Right lung (tissue), 10 donors: ENCODE measurements around the gene DDX31. TPM values are rescaled to one million over a fixed set of nuclear protein-coding genes. Genes with fewer than 3 reads are reported as not detected.
A peak's percentile ranks its signal among the peaks of the same experiment; 100 is the strongest.
"Not testable (repeated sequence)": the region's sequence is repeated elsewhere in the genome, so short reads cannot be mapped to it uniquely, and the experiment has no call there.

ENCODE experiments used
- DNase-seq, 2 donors: peaks; one replicate each; pipeline ENCODE4 v3.0.0-alpha.2; 2013
- long read RNA-seq, 8 donors: transcript quantifications; one replicate each; lab custom pipeline, GENCODE V29; 2026
- polyA plus RNA-seq, 5 donors: library from polyadenylated mRNA; unstranded; fragments of 120-200 nt; gene quantifications; one replicate each; pipeline versions ENCODE4 v1.2.1 to v1.2.3, GENCODE V29; 2013; ENCODE audit warnings: inconsistent platforms in 1 of 5, low replicate concordance in 1 of 5; ENCODE audit not compliant: insufficient read length in 5 of 5, insufficient read depth in 1 of 5

Gene DDX31
- polyA plus RNA-seq, result 10 to 100 TPM; 12.3 to 17.4 (median 15.0) TPM
- long read RNA-seq, donor 1, full-length matches to known transcripts, result 4 of 4 reads
- long read RNA-seq, donor 1, partial matches to known transcripts, result 0 of 4 reads
- long read RNA-seq, donor 1, other reads (novel, unspliced or antisense), result 0 of 4 reads
- long read RNA-seq, donor 2, full-length matches to known transcripts, result 1 of 1 reads
- long read RNA-seq, donor 2, partial matches to known transcripts, result 0 of 1 reads
- long read RNA-seq, donor 2, other reads (novel, unspliced or antisense), result 0 of 1 reads
- long read RNA-seq, donor 3, result 0 reads
- long read RNA-seq, donor 4, full-length matches to known transcripts, result 4 of 4 reads
- long read RNA-seq, donor 4, partial matches to known transcripts, result 0 of 4 reads
- long read RNA-seq, donor 4, other reads (novel, unspliced or antisense), result 0 of 4 reads
- long read RNA-seq, donor 5, result 0 reads
- long read RNA-seq, donor 6, full-length matches to known transcripts, result 4 of 4 reads
- long read RNA-seq, donor 6, partial matches to known transcripts, result 0 of 4 reads
- long read RNA-seq, donor 6, other reads (novel, unspliced or antisense), result 0 of 4 reads
- long read RNA-seq, donor 7, result 0 reads
- long read RNA-seq, donor 8, result 0 reads

- DNase-seq, result peak; percentile 89
These were observed at the start of gene DDX31 for GRCh38 chr9:132669698-132670456. Gene DDX31, minus strand, starts transcription at chr9:132669983. Its CDS starts 49 bp downstream, at chr9:132669934.

- not testable (repeated sequence) for DNase-seq
These were observed 48.7 kb upstream of the DDX31 start for GRCh38 chr9:132718381-132718928.

GRCh38 chr9:132717326-132717945 is 47.7 kb upstream of the DDX31 start:
- no peak for DNase-seq

- no peak for DNase-seq
These were observed 46.2 kb upstream of the DDX31 start for GRCh38 chr9:132716007-132716406.

GRCh38 chr9:132712753-132713152 is 43.0 kb upstream of the DDX31 start:
- DNase-seq, result no peak

- DNase-seq, result no peak
These were observed 42.1 kb upstream of the DDX31 start for GRCh38 chr9:132711846-132712245.

GRCh38 chr9:132711152-132711551 is 41.4 kb upstream of the DDX31 start:
- DNase-seq, result not testable (repeated sequence)

GRCh38 chr9:132710333-132710732 is 40.5 kb upstream of the DDX31 start:
- no peak for DNase-seq

- no peak for DNase-seq
These were observed 39.1 kb upstream of the DDX31 start for GRCh38 chr9:132708769-132709430.

GRCh38 chr9:132708239-132708638 is 38.5 kb upstream of the DDX31 start:
- no peak for DNase-seq

GRCh38 chr9:132703336-132703735 is 33.6 kb upstream of the DDX31 start:
- no peak for DNase-seq

GRCh38 chr9:132702254-132702653 is 32.5 kb upstream of the DDX31 start:
- no peak for DNase-seq

GRCh38 chr9:132699956-132700355 is 30.2 kb upstream of the DDX31 start:
- DNase-seq, result peak; percentile 58 to 66

- DNase-seq, result peak; percentile 60 to 65
These were observed 29.2 kb upstream of the DDX31 start for GRCh38 chr9:132698989-132699388.

- no peak for DNase-seq
These were observed 27.4 kb upstream of the DDX31 start for GRCh38 chr9:132697230-132697629.

- DNase-seq, result no peak
These were observed 24.4 kb upstream of the DDX31 start for GRCh38 chr9:132694144-132694543.

- DNase-seq, result peak in 1 of 2 donors; percentile 49
These were observed 20.9 kb upstream of the DDX31 start for GRCh38 chr9:132690696-132691095.

- DNase-seq, result no peak
These were observed 14.1 kb upstream of the DDX31 start for GRCh38 chr9:132683873-132684272.

- no peak for DNase-seq
These were observed 11.8 kb upstream of the DDX31 start for GRCh38 chr9:132681561-132681960.

- no peak for DNase-seq
These were observed 10.3 kb upstream of the DDX31 start for GRCh38 chr9:132679946-132680625.
